ENCODE measurements around the gene NDUFA8.

NDUFA8 gene

GRCh38 chr9:122159026-122159924 lies at the start of gene NDUFA8, which contains the start of gene MORN5:
NDUFA8 (minus strand) TSS chr9:122159779; CDS start chr9:122159677, 102 bp downstream.
MORN5 (plus strand) TSS chr9:122159908; CDS start chr9:122159973, 65 bp downstream.
- DNase-seq (ENCODE audit: low read depth in 2 of 2): peak; percentile 88 to 90

GRCh38 chr9:122207096-122207495 lies 47.5 kb upstream of the NDUFA8 start:
- DNase-seq (ENCODE audit: low read depth in 2 of 2): no peak

GRCh38 chr9:122206118-122207046 lies 46.8 kb upstream of the NDUFA8 start:
- DNase-seq (ENCODE audit: low read depth in 2 of 2): no peak

GRCh38 chr9:122205176-122205575 lies 45.6 kb upstream of the NDUFA8 start:
- DNase-seq (ENCODE audit: low read depth in 2 of 2): no peak

- no peak for DNase-seq (ENCODE audit: low read depth in 2 of 2)
Measured at GRCh38 chr9:122204491-122204890, 44.9 kb upstream of the NDUFA8 start.

DNA sequence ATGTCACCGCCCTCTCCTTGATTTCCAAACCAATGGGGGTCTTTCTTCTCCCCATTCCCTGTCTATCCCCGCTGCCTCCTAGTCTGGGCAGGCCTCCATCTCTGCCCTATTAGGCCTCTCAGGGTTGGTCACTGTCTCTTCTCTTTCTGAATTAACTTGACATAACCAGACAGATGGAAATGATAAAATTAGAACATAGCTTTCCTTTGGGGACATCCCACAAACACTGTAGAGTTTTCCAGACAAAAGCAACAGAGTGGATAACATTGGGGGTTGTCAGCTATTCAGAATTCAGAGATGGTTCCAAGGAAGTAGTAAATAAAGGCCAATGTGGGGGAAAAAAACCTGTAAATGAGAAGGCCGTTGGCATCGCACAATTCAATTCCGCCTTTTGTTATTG lies 44.5 kb upstream of the NDUFA8 start:
- no peak for DNase-seq (ENCODE audit: low read depth in 2 of 2)

GRCh38 chr9:122202111-122202510 lies 42.5 kb upstream of the NDUFA8 start:
- no peak for DNase-seq (ENCODE audit: low read depth in 2 of 2)

DNA sequence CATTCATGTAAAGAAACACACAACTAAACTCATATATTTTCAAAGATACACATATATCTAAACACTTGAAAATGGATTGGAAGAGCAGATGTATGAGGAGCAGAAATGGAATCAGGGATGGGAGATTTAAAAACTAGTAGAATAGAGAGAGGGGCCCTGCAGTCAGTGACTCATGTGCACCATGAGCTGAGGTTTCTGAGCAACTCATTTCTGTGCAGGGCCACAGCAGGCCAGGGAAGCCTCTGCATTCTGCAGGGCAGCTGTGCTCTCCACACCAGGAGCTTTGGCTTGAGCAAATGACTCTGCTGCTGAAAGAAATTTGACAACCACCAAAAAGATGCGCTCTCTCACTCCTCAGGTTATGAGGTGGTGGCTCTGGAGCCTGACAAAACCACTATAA lies 42.1 kb upstream of the NDUFA8 start:
- DNase-seq (ENCODE audit: low read depth in 2 of 2): no peak

DNA sequence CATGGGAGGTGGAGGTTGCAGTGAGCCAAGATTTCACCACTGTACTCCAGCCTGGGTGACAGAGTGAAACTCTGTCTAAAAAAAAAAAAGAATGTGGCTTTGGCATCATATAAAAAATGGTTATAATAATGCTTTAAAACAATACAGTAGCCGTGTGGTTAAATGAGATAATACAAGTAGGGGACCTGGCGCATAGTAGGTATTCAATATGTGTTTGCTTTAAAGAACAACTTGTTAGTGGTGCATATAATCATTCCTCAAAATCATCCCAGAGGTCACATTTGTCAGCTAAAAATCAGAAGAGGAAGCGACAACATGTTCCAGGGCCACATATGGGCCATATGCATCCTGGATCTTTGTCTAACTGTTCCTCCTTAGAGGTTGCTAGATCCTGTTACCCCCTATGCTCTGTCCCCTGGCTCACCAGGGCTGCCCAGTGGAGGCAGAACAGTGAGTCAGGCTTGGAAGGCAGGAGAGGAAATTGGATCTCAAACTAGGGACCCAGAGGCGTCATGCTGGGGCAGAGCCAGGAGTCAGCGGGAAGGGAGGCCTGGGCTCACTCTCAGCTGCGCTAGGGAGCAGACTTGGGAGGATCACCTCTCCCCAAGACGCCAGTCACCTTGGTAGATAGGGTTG lies 41.5 kb upstream of the NDUFA8 start:
- DNase-seq (ENCODE audit: low read depth in 2 of 2): no peak

DNA sequence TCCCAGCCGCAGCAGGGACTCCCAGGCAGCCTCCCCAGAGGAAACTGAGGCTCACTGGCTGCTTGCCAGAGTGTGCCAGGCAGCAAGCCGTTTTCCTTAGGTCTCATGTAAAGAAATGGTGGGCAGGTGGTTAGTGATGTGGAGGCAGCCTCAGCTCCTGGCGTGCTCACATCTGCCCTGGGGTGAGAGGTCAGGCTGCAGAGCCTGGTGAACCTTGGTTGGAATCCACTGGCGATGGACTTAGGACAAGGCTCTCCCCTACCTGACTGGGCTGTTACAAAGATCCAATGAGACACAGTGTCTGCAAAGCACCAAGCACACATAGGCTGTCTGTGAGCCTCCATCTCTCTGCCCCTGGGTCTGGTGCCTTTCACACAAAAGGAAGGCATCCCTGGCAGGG lies 38.3 kb upstream of the NDUFA8 start:
- no peak for DNase-seq (ENCODE audit: low read depth in 2 of 2)

DNA sequence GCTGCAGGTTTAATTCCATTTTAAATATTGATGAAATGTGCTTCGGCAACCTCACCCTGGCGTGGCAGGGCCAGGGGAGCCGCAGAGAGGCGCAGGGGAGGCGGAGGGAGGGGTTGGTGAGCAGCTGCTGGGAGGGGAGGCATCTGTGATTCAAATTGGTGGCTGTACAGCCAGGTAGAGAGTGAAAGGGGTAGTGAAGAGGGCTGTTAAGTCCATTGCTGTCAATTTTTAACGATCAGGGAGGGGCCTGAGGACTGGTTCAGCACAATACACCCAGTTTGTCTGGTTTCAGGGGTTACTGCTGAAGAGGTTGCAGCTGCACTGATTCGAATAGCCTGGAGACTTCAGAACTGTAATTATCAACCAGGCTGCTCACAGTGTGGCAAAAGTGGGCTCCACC lies 37.8 kb upstream of the NDUFA8 start:
- DNase-seq (ENCODE audit: low read depth in 2 of 2): no peak

- no peak for DNase-seq (ENCODE audit: low read depth in 2 of 2)
Measured at GRCh38 chr9:122195875-122196274, 36.3 kb upstream of the NDUFA8 start.

DNA sequence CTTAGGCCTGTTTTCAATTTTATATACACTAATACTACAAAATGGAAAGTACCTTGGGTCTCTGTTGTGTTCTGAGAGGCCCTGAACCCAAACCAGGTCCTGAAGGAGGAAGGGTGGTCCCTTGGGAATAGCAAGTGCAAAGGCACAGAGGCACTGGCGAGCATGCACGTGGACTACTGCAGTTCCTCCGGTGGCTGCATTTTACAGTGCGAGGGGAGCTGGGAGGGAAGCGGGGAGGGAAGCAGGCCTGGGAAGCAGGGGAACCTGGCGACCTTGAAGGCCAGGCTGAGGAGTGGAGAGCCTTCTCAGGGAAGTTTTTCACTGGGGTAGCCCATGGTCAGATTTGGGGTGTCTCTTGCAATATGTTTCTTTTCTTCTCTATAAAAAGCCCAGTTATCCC lies 34.1 kb upstream of the NDUFA8 start:
- no peak for DNase-seq (ENCODE audit: low read depth in 2 of 2)

DNA sequence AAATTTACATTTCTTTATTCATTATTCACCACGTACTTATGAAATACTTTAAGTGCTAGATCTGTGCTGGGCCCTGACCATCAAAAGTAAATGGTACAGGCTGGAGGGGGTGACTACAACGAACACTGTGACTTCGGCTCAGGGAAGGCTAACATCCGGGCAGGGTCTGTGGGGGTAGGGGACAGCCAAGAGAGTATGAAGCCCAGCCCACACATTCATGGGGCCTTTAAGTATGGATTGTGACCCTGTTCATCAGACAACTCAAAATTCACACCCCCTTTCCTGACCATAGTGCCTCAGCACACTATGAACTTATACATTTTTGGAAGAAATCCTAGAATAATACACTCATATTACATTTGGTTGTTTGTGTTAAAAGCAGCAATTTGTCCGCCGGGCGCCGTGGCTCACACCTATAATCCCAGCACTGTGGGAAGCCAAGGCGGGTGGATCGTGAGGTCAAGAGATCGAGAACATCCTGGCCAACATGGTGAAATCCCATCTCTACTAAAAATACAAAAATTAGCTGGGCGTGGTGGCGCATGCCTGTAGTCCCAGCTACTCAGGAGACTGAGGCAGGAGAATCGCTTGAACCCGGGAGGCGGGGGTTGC lies 33.4 kb upstream of the NDUFA8 start:
- no peak for DNase-seq (ENCODE audit: low read depth in 2 of 2)

- no peak for DNase-seq (ENCODE audit: low read depth in 2 of 2)
Measured at GRCh38 chr9:122192261-122192875, 32.8 kb upstream of the NDUFA8 start.

GRCh38 chr9:122191584-122191983 lies 32.0 kb upstream of the NDUFA8 start:
- no peak for DNase-seq (ENCODE audit: low read depth in 2 of 2)

GRCh38 chr9:122190597-122191381 lies 31.2 kb upstream of the NDUFA8 start:
- DNase-seq (ENCODE audit: low read depth in 2 of 2): no peak

GRCh38 chr9:122188369-122188768 lies 28.8 kb upstream of the NDUFA8 start:
- DNase-seq (ENCODE audit: low read depth in 2 of 2): no peak

GRCh38 chr9:122186777-122187470 lies 27.3 kb upstream of the NDUFA8 start:
- DNase-seq (ENCODE audit: low read depth in 2 of 2): no peak

DNA sequence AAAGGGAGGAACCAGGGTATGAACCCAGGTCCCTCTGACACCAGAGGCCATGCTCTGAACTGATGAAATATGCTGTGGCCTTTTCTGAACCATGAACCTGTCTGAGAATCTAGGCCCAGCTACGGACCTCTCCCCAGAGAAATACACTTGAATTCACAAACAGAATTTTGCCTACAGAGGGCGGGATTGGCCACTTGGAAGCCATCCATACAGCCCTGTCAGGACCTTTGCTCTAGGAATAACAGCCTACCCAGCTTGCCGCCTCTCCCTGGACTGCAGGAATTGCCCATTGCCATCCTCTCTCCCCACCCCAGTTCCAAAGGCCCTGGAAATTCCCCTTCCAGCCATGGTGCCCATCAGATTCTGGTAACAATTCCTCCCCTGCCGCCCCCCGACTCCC lies 26.7 kb upstream of the NDUFA8 start:
- no peak for DNase-seq (ENCODE audit: low read depth in 2 of 2)
